ENCODE measurements around the gene C19orf73.

DNA sequence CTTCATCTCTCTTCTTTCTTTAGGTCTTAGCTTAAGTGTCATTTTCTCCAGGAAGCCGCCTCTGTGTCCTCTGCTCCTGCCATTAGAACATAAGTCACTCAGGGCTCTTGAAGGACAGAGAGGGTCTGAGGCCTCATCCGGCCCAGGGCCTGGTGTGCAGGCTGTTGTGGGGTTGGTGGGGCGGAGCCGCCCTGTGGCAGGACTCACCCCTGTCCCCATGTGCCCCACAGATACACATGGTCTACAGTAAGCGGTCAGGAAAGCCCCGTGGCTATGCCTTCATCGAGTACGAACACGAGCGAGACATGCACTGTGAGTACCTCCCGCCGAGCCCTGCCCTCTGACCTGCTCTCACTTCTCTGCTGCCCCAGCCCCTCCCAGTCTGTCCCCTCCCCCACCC lies 17.8 kb downstream of the C19orf73 start:
- TF ChIP-seq, protein P1, sequence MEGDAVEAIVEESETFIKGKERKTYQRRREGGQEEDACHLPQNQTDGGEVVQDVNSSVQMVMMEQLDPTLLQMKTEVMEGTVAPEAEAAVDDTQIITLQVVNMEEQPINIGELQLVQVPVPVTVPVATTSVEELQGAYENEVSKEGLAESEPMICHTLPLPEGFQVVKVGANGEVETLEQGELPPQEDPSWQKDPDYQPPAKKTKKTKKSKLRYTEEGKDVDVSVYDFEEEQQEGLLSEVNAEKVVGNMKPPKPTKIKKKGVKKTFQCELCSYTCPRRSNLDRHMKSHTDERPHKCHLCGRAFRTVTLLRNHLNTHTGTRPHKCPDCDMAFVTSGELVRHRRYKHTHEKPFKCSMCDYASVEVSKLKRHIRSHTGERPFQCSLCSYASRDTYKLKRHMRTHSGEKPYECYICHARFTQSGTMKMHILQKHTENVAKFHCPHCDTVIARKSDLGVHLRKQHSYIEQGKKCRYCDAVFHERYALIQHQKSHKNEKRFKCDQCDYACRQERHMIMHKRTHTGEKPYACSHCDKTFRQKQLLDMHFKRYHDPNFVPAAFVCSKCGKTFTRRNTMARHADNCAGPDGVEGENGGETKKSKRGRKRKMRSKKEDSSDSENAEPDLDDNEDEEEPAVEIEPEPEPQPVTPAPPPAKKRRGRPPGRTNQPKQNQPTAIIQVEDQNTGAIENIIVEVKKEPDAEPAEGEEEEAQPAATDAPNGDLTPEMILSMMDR (IDR thresholded peaks at IDR 0.05) = no peak
- TF ChIP-seq, protein P2, sequence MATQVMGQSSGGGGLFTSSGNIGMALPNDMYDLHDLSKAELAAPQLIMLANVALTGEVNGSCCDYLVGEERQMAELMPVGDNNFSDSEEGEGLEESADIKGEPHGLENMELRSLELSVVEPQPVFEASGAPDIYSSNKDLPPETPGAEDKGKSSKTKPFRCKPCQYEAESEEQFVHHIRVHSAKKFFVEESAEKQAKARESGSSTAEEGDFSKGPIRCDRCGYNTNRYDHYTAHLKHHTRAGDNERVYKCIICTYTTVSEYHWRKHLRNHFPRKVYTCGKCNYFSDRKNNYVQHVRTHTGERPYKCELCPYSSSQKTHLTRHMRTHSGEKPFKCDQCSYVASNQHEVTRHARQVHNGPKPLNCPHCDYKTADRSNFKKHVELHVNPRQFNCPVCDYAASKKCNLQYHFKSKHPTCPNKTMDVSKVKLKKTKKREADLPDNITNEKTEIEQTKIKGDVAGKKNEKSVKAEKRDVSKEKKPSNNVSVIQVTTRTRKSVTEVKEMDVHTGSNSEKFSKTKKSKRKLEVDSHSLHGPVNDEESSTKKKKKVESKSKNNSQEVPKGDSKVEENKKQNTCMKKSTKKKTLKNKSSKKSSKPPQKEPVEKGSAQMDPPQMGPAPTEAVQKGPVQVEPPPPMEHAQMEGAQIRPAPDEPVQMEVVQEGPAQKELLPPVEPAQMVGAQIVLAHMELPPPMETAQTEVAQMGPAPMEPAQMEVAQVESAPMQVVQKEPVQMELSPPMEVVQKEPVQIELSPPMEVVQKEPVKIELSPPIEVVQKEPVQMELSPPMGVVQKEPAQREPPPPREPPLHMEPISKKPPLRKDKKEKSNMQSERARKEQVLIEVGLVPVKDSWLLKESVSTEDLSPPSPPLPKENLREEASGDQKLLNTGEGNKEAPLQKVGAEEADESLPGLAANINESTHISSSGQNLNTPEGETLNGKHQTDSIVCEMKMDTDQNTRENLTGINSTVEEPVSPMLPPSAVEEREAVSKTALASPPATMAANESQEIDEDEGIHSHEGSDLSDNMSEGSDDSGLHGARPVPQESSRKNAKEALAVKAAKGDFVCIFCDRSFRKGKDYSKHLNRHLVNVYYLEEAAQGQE (IDR thresholded peaks at IDR 0.05; ENCODE audit: insufficient read depth in 1 of 2, low read depth in 2 of 2, low read length in 1 of 2) = no peak
- no peak for TF ChIP-seq SIN3A (IDR thresholded peaks at IDR 0.05; ENCODE audit: borderline replicate concordance, insufficient read depth, low read depth, low read length)
